Epithelial cell of prostate (primary cell): Measurements from ENCODE around the gene SAMMSON.

Experiments used
- DNase-seq: peaks from one replicate; pipeline ENCODE4 v3.0.0-alpha.2; 2011; ENCODE audit warnings: low read depth, low spot score
- H3K27ac ChIP-seq: fragments of 450-650 bp; 2 replicates; pipeline ENCODE4 v1.5.1; 2017; ENCODE audit warnings: mild to moderate bottlenecking

The SAMMSON gene

GRCh38 chr3:70006089-70006488 lies 6.6 kb downstream of the SAMMSON start:
- no peak overlapping the region for H3K27ac ChIP-seq
- no peak for DNase-seq

- DNase-seq: no peak
- H3K27ac ChIP-seq: no peak overlapping the region
These were observed 10.8 kb downstream of the SAMMSON start for GRCh38 chr3:70010346-70010745.

GRCh38 chr3:70011582-70011981 lies 12.0 kb downstream of the SAMMSON start:
- no peak overlapping the region for H3K27ac ChIP-seq
- no peak for DNase-seq

- H3K27ac ChIP-seq: no peak overlapping the region
- DNase-seq: no peak
These were observed 21.6 kb downstream of the SAMMSON start for GRCh38 chr3:70020906-70021660.

- no peak for DNase-seq
- H3K27ac ChIP-seq: no peak overlapping the region
These were observed 28.8 kb downstream of the SAMMSON start for GRCh38 chr3:70028361-70028760.

- DNase-seq: no peak
- no peak overlapping the region for H3K27ac ChIP-seq
These were observed 39.2 kb downstream of the SAMMSON start for GRCh38 chr3:70038693-70039092.

GRCh38 chr3:70040386-70040785 lies 40.9 kb downstream of the SAMMSON start:
- no peak for DNase-seq
- H3K27ac ChIP-seq: no peak overlapping the region

GRCh38 chr3:70042641-70043040 lies 43.1 kb downstream of the SAMMSON start:
- DNase-seq: no peak

GRCh38 chr3:70049761-70050160 lies 50.2 kb downstream of the SAMMSON start:
- no peak for DNase-seq
- H3K27ac ChIP-seq: no peak overlapping the region

More at GRCh38 chr3:70042641-70043040, 43.1 kb downstream of the SAMMSON start:
- no peak overlapping the region for H3K27ac ChIP-seq

GRCh38 chr3:70053293-70053692 lies 53.8 kb downstream of the SAMMSON start:
- DNase-seq: no peak
- H3K27ac ChIP-seq: no peak overlapping the region

- no peak for DNase-seq
- no peak overlapping the region for H3K27ac ChIP-seq
These were observed 56.5 kb downstream of the SAMMSON start for GRCh38 chr3:70056081-70056480.

- DNase-seq: no peak
- H3K27ac ChIP-seq: no peak overlapping the region
These were observed 57.9 kb downstream of the SAMMSON start for GRCh38 chr3:70057426-70057825.

- no peak overlapping the region for H3K27ac ChIP-seq
- no peak for DNase-seq
These were observed 61.6 kb downstream of the SAMMSON start for GRCh38 chr3:70061096-70061495.

GRCh38 chr3:70064194-70064779 lies 64.8 kb downstream of the SAMMSON start:
- H3K27ac ChIP-seq: no peak overlapping the region
- DNase-seq: no peak

- no peak for DNase-seq
These were observed 66.2 kb downstream of the SAMMSON start for GRCh38 chr3:70065696-70066253.

GRCh38 chr3:70067860-70068521 lies 68.5 kb downstream of the SAMMSON start:
- H3K27ac ChIP-seq: no peak overlapping the region
- DNase-seq: no peak

More at GRCh38 chr3:70065696-70066253, 66.2 kb downstream of the SAMMSON start:
- no peak overlapping the region for H3K27ac ChIP-seq

GRCh38 chr3:70069557-70069956 lies 70.0 kb downstream of the SAMMSON start:
- no peak overlapping the region for H3K27ac ChIP-seq
- DNase-seq: no peak

GRCh38 chr3:70071138-70071537 lies 71.6 kb downstream of the SAMMSON start:
- DNase-seq: no peak
- no peak overlapping the region for H3K27ac ChIP-seq

- no peak overlapping the region for H3K27ac ChIP-seq
- no peak for DNase-seq
These were observed 72.6 kb downstream of the SAMMSON start for GRCh38 chr3:70072180-70072579.

- no peak overlapping the region for H3K27ac ChIP-seq
- no peak for DNase-seq
These were observed 73.2 kb downstream of the SAMMSON start for GRCh38 chr3:70072754-70073153.

- no peak overlapping the region for H3K27ac ChIP-seq
- DNase-seq: no peak
These were observed 75.6 kb downstream of the SAMMSON start for GRCh38 chr3:70075101-70075500.
